ENCODE data around the gene GPHN. TPM values are rescaled to one million over a fixed set of nuclear protein-coding genes. Genes with fewer than 3 reads are reported as not detected.

GPHN gene
- total and polyA plus RNA-seq, 2 of the 4 experiments (the other 2 are of a cell fraction) = 8.0 to 8.1 TPM

- no peak overlapping the region for H3K27ac ChIP-seq (ENCODE audit: insufficient read depth, low read length)
- no CpG with 5 or more reads among the region's 3 CpGs for WGBS, 2 experiments (ENCODE audit: extremely low coverage in 2 of 2, insufficient read length in 1 of 2)
- no peak overlapping the region for H2AFZ ChIP-seq (replicated peaks; ENCODE audit: low read length, poor library complexity)
- no peak overlapping the region for H2AK5ac ChIP-seq (ENCODE audit: low read depth, low read length)
- H2BK20ac ChIP-seq (ENCODE audit: low read depth, low read length) = no peak overlapping the region
- H3K27me3 ChIP-seq (ENCODE audit: control insufficient read depth, insufficient read depth, low read length) = no peaks in the 10 kb centered on the region
- H3K79me1 ChIP-seq (ENCODE audit: low read depth in 1 of 2, low read length in 2 of 2) = no peaks in the 10 kb centered on the region
- H4K5ac ChIP-seq (ENCODE audit: low read depth, low read length) = no peak overlapping the region
- no peak overlapping the region for H4K8ac ChIP-seq (ENCODE audit: low read depth in 2 of 2, low read length in 2 of 2)
- intact Hi-C loops (cut with micrococcal nuclease) (loop anchor here (5.0 kb wide), 1 partner anchor 507 kb away; no protein-coding TSS in a partner anchor), dilution Hi-C loops (cut with HindIII; ENCODE audit: low sequenced_read_pairs, unreplicated experiment) (no loop called here), in situ Hi-C loops (cut with MboI; ENCODE audit: low sequenced_read_pairs) (no loop called here)
- H3K18ac ChIP-seq (ENCODE audit: low read depth, low read length) = no peak overlapping the region
- DNase-seq = peak; percentile 14
- H2BK5ac ChIP-seq (ENCODE audit: low read depth, low read length, poor library complexity, severe bottlenecking) = no peak overlapping the region
- no peak overlapping the region for H2AK9ac ChIP-seq (replicated peaks; ENCODE audit: low read depth, low read length, poor library complexity)
- no peak overlapping the region for H3K4me3 ChIP-seq (ENCODE audit: insufficient read depth, low read depth, low read length)
- H2BK15ac ChIP-seq (ENCODE audit: low read depth, low read length) = no peak overlapping the region
- H3K9me3 ChIP-seq (ENCODE audit: control insufficient read depth, insufficient read depth, low read length) = no peaks in the 10 kb centered on the region
- H3K9me1 ChIP-seq (ENCODE audit: insufficient read depth, low read length) = no peaks in the 10 kb centered on the region
- H3K23ac ChIP-seq (ENCODE audit: low read depth, low read length) = no peak overlapping the region
- BruUV-seq (replicated peaks) = no TSS peak
- H3K56ac ChIP-seq (ENCODE audit: extremely low read depth, insufficient read depth, low read length) = no peak overlapping the region
- H3K36me3 ChIP-seq (ENCODE audit: control insufficient read depth, insufficient read depth, low read length) = no peaks in the 10 kb centered on the region
- no peak for ATAC-seq (ENCODE audit: low read depth)
- H2BK120ac ChIP-seq (ENCODE audit: low read depth, low read length) = no peak overlapping the region
- no peak overlapping the region for H3K9ac ChIP-seq (ENCODE audit: low read depth, low read length)
- no peak overlapping the region for H3K4ac ChIP-seq (ENCODE audit: low read depth, low read length)
- ChIA-PET POLR2A (ENCODE audit: unreplicated experiment) (no interaction called here), CTCF (interaction anchor here (0.6 kb wide), 1 partner anchor 426 kb away, joined by 3 read pairs; no protein-coding TSS in a partner anchor)
- H4K20me1 ChIP-seq (ENCODE audit: insufficient read depth, low read length) = no peaks in the 10 kb centered on the region
- H3K4me1 ChIP-seq (ENCODE audit: control insufficient read depth, insufficient read depth, low read length) = no peaks in the 10 kb centered on the region
- no peak overlapping the region for H3K14ac ChIP-seq (replicated peaks; ENCODE audit: low read depth, low read length)
- TF ChIP-seq FOS (IDR thresholded peaks at IDR 0.05; ENCODE audit: low read depth, low read length) (no peak), CHD1 (IDR thresholded peaks at IDR 0.05; ENCODE audit: low read depth, low read length) (no peak), MAZ (IDR thresholded peaks at IDR 0.05; ENCODE audit: borderline replicate concordance, low read depth, low read length) (no peak), MAFK (IDR thresholded peaks at IDR 0.05; ENCODE audit: low read depth, low read length) (no peak), ELK1 (IDR thresholded peaks at IDR 0.05; ENCODE audit: borderline replicate concordance, low read depth, low read length) (no peak), USF2 (IDR thresholded peaks at IDR 0.05; ENCODE audit: low read depth, low read length) (no peak)
- H4K91ac ChIP-seq (ENCODE audit: insufficient read depth, low read depth, low read length) = no peak overlapping the region
- no peak overlapping the region for H3K4me2 ChIP-seq (ENCODE audit: low read depth, low read length)
These were observed 625.9 kb downstream of the GPHN start for GRCh38 chr14:67133595-67134441.
